Activated CD8-positive, alpha-beta memory T cell treated with anti-CD3 and anti-CD28 coated beads for 48 hours (primary cell): ENCODE results near the gene SCFD2.
"Not testable (repeated sequence)": the region's sequence is repeated elsewhere in the genome, so short reads cannot be mapped to it uniquely, and the experiment has no call there.

Experiments
- DNase-seq, 3 experiments: peaks; one replicate each; pipeline ENCODE4 v3.0.0-alpha.2; 2020; ENCODE audit warnings: low read depth in 2 of 3, low spot score in 2 of 3

Gene SCFD2

GRCh38 chr4:52995360-52996030 lies 370.4 kb downstream of the SCFD2 start:
- DNase-seq: no peak

- no peak for DNase-seq
Measured at GRCh38 chr4:52994567-52994966, 371.3 kb downstream of the SCFD2 start.

- DNase-seq: no peak
Measured at GRCh38 chr4:52993771-52994170, 372.1 kb downstream of the SCFD2 start.

- not testable (repeated sequence) for DNase-seq
Measured at GRCh38 chr4:52992551-52992950, 373.3 kb downstream of the SCFD2 start.

- no peak for DNase-seq
Measured at GRCh38 chr4:52991472-52991871, 374.4 kb downstream of the SCFD2 start.

- no peak for DNase-seq
Measured at GRCh38 chr4:52990706-52991105, 375.2 kb downstream of the SCFD2 start.

GRCh38 chr4:52989865-52990264 lies 376.0 kb downstream of the SCFD2 start:
- DNase-seq: no peak

- DNase-seq: no peak
Measured at GRCh38 chr4:52987392-52988056, 378.3 kb downstream of the SCFD2 start.

- DNase-seq: no peak
Measured at GRCh38 chr4:52984462-52984881, 381.4 kb downstream of the SCFD2 start.

GRCh38 chr4:52983563-52984303 lies 382.1 kb downstream of the SCFD2 start:
- DNase-seq: no peak

- no peak for DNase-seq
Measured at GRCh38 chr4:52982946-52983340, 382.9 kb downstream of the SCFD2 start.

GRCh38 chr4:52982255-52982945 lies 383.5 kb downstream of the SCFD2 start:
- DNase-seq: no peak

- no peak for DNase-seq
Measured at GRCh38 chr4:52979821-52980590, 385.9 kb downstream of the SCFD2 start.

- DNase-seq: no peak
Measured at GRCh38 chr4:52979020-52979419, 386.8 kb downstream of the SCFD2 start.

GRCh38 chr4:52977252-52977651 lies 388.6 kb downstream of the SCFD2 start:
- no peak for DNase-seq

GRCh38 chr4:52976523-52977230 lies 389.2 kb downstream of the SCFD2 start:
- DNase-seq: no peak

- DNase-seq: no peak
Measured at GRCh38 chr4:52968691-52969090, 397.2 kb downstream of the SCFD2 start.

- DNase-seq: no peak
Measured at GRCh38 chr4:52968241-52968640, 397.6 kb downstream of the SCFD2 start.

GRCh38 chr4:52966781-52967180 lies 399.1 kb downstream of the SCFD2 start:
- no peak for DNase-seq

GRCh38 chr4:52966172-52966571 lies 399.7 kb downstream of the SCFD2 start:
- DNase-seq: no peak
